ENCODE data around the gene HCFC1R1.

DNA sequence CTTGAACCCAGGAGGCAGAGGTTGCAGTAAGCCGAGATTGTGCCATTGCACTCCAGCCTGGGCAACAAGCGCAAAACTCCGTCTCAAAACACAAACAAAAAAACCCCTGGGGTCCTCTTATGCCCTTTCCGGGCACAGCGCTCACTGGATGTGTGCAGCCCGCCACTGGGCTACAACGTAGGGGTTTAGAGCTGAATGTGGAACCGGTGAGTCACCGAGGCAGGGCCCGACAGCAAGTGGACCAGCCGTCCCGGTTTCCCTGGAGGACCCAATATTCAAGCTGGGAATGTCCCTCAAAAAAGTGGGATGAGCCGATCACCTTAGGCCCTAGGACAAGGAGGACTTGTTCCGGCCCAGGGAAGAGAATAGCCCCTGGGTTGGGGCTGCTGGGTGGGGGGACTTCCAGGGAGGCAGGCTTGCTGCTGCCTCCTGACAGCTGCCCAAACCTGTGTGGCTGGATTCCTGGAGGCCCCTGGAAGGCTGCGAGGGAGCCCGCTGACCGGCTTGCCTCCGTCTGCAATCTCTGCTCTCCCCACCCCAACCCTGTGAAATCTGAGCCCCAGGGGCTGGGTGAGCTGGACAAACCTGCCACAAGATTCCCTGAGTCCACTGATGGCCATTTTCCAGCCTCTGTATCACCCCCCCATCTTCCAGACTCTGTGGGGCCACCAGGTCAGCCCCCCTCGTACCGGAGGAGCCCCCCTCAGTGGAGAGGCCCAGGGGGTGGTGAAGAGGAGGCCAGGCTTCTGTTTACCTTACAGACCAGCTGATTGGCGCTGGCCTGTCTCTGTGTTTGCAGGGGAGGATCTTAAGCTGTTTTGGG lies 14.0 kb downstream of the HCFC1R1 start:
- TF ChIP-seq, protein P1, sequence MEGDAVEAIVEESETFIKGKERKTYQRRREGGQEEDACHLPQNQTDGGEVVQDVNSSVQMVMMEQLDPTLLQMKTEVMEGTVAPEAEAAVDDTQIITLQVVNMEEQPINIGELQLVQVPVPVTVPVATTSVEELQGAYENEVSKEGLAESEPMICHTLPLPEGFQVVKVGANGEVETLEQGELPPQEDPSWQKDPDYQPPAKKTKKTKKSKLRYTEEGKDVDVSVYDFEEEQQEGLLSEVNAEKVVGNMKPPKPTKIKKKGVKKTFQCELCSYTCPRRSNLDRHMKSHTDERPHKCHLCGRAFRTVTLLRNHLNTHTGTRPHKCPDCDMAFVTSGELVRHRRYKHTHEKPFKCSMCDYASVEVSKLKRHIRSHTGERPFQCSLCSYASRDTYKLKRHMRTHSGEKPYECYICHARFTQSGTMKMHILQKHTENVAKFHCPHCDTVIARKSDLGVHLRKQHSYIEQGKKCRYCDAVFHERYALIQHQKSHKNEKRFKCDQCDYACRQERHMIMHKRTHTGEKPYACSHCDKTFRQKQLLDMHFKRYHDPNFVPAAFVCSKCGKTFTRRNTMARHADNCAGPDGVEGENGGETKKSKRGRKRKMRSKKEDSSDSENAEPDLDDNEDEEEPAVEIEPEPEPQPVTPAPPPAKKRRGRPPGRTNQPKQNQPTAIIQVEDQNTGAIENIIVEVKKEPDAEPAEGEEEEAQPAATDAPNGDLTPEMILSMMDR (IDR thresholded peaks at IDR 0.05 in 4 of 5, conservative IDR thresholded peaks at IDR 0.05 in 1 of 5): no peak
- no peak for TF ChIP-seq POLR2A (IDR thresholded peaks at IDR 0.05)

All from gastrocnemius medialis (tissue), 4 donors.